Neural crest cell (in vitro differentiated cells): ENCODE measurements around the gene TDRD1. TPM values are rescaled to one million over a fixed set of nuclear protein-coding genes. Genes with fewer than 3 reads are reported as not detected.

ENCODE experiments used
- DNase-seq: peaks from one replicate; pipeline ENCODE4 v3.0.0; 2021; ENCODE audit warnings: low read depth, mixed read lengths, low spot score
- H3K27ac Mint-ChIP-seq: one replicate; pipeline ENCODE4 v1.8.0; 2021; ENCODE audit warnings: mild to moderate bottlenecking, mixed read lengths; ENCODE audit not compliant: unreplicated experiment
- H3K27me3 Mint-ChIP-seq: 2 replicates; pipeline ENCODE4 v1.8.0; 2021; ENCODE audit warnings: low read depth, mild to moderate bottlenecking, mixed read lengths
- H3K36me3 Mint-ChIP-seq: 2 replicates; pipeline ENCODE4 v1.8.0; 2021; ENCODE audit warnings: low read depth, mild to moderate bottlenecking, mixed read lengths
- H3K4me1 Mint-ChIP-seq: 2 replicates; pipeline ENCODE4 v1.8.0; 2021; ENCODE audit warnings: mixed read lengths
- H3K4me3 Mint-ChIP-seq: one replicate; pipeline ENCODE4 v1.8.0; 2021; ENCODE audit warnings: mild to moderate bottlenecking, mixed read lengths
- H3K9me3 Mint-ChIP-seq: 2 replicates; pipeline ENCODE4 v1.8.0; 2021; ENCODE audit warnings: mixed read lengths
- total RNA-seq: library from RNA; stranded (reverse); gene quantifications from 2 replicates; pipeline ENCODE4 v1.2.1, GENCODE V29; 2021
- TF ChIP-seq, protein P1 (sequence below): fragments of 200-600 bp; sonication (generic); conservative IDR thresholded peaks from 2 replicates; pipeline ENCODE4 v1.5.0; 2021; ENCODE audit warnings: antibody characterized with exemption, mild to moderate bottlenecking

The TDRD1 gene
- total RNA-seq, 1 donor from 2014 or later: not detected

DNA sequence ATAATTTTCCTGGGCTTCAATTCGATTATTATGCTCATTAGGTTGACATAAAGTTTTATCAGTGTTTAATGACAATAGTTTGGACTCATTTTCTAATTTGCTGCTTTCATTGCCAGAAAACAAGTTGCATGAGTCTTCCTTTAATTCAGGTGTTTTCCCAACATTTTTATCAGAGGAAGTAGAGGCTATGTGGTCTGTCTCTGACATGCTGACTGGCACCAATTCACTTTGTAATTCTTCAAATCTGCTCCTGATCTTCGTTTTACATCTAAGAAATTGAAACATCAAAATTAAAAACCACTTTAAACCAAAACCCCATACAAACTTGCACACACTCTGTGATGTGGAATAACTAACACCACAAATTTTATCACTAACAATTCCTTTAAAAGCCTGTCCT, 16.1 kb upstream of the TDRD1 start:
- Mint-ChIP-seq H3K27ac (no peak overlapping the region), H3K9me3 (no peaks in the 10 kb centered on the region)
- DNase-seq: no peak

DNA sequence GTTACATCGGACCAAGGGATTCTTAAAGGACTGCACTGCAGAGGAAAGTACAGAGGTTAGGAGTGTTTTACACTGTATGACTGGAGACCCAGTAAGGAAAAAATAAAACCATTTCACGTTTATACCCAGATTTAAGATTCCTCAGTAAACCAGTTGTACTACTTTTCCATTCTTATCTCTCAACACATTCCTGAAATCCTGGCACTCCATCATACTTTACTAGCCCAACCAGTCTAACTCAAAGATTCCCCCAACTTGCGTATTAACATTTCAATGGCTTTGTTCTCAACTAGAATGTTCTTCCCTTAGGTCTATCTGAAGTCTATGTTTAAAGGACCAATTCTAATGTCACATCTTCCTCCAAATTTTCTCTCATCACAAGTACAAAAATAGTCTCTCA, 13.1 kb upstream of the TDRD1 start:
- peaks cover 7% of the 10 kb centered on the region for H3K9me3 Mint-ChIP-seq
- H3K27me3 Mint-ChIP-seq: no peaks in the 10 kb centered on the region
- no peak for DNase-seq
- H3K4me1 Mint-ChIP-seq: peaks cover 11% of the 10 kb centered on the region
- TF ChIP-seq, protein P1, sequence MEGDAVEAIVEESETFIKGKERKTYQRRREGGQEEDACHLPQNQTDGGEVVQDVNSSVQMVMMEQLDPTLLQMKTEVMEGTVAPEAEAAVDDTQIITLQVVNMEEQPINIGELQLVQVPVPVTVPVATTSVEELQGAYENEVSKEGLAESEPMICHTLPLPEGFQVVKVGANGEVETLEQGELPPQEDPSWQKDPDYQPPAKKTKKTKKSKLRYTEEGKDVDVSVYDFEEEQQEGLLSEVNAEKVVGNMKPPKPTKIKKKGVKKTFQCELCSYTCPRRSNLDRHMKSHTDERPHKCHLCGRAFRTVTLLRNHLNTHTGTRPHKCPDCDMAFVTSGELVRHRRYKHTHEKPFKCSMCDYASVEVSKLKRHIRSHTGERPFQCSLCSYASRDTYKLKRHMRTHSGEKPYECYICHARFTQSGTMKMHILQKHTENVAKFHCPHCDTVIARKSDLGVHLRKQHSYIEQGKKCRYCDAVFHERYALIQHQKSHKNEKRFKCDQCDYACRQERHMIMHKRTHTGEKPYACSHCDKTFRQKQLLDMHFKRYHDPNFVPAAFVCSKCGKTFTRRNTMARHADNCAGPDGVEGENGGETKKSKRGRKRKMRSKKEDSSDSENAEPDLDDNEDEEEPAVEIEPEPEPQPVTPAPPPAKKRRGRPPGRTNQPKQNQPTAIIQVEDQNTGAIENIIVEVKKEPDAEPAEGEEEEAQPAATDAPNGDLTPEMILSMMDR: no peak
- H3K27ac Mint-ChIP-seq: no peak overlapping the region
- H3K4me3 Mint-ChIP-seq: no peak overlapping the region
- peaks cover 21% of the 10 kb centered on the region for H3K36me3 Mint-ChIP-seq

More for the DNA sequence above, 16.1 kb upstream of the TDRD1 start:
- TF ChIP-seq, protein P1: no peak
- Mint-ChIP-seq H3K4me3 (no peak overlapping the region), H3K36me3 (peaks cover 14% of the 10 kb centered on the region), H3K27me3 (no peaks in the 10 kb centered on the region), H3K4me1 (peaks cover 11% of the 10 kb centered on the region)

DNA sequence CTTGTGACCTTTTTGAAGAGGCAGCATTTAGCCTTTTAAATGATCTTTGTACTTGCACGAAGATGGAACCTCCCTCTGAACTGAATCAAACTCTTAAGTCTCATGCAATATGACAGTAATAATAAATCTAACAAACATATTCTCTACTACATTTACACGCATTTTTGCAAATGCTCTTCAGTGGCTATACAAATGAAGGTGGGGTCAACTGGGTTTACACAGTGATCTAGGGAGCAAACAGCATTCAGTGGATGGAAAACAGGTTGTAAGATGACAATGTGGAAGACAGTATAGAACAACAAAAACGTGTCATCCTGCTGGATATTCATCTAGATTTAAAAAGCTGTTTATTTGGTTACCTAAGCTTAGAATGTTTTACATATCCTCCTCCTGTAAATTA, 12.7 kb upstream of the TDRD1 start:
- no peak for DNase-seq
- TF ChIP-seq, protein P1: no peak
- H3K27me3 Mint-ChIP-seq: no peaks in the 10 kb centered on the region
- peaks cover 11% of the 10 kb centered on the region for H3K4me1 Mint-ChIP-seq
- H3K36me3 Mint-ChIP-seq: peaks cover 21% of the 10 kb centered on the region
- peaks cover 7% of the 10 kb centered on the region for H3K9me3 Mint-ChIP-seq
- no peak overlapping the region for H3K4me3 Mint-ChIP-seq
- no peak overlapping the region for H3K27ac Mint-ChIP-seq

DNA sequence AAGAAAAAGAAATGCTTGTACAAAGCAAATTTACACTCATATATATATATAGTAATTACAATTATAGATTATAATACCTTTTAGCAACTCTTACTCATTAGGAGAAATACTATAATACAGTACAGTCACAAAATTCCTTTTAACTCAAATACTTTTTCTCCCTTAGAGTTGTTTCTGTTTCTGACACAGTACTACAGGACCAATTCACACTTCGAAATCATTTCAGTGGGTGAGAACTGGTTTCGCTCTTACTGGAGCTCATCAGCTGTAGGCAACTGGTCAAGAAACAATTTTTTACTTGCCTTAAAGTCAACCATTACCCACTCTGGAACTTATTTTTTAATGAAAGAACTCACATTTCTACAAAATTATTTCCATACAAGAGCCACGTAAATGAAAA, 11.2 kb upstream of the TDRD1 start:
- H3K4me1 Mint-ChIP-seq: peaks cover 21% of the 10 kb centered on the region
- no peaks in the 10 kb centered on the region for H3K27me3 Mint-ChIP-seq
- no peak overlapping the region for H3K4me3 Mint-ChIP-seq
- H3K27ac Mint-ChIP-seq: no peak overlapping the region
- no peak for DNase-seq
- H3K36me3 Mint-ChIP-seq: peaks cover 21% of the 10 kb centered on the region
- peaks cover 7% of the 10 kb centered on the region for H3K9me3 Mint-ChIP-seq
- TF ChIP-seq, protein P1: no peak

DNA sequence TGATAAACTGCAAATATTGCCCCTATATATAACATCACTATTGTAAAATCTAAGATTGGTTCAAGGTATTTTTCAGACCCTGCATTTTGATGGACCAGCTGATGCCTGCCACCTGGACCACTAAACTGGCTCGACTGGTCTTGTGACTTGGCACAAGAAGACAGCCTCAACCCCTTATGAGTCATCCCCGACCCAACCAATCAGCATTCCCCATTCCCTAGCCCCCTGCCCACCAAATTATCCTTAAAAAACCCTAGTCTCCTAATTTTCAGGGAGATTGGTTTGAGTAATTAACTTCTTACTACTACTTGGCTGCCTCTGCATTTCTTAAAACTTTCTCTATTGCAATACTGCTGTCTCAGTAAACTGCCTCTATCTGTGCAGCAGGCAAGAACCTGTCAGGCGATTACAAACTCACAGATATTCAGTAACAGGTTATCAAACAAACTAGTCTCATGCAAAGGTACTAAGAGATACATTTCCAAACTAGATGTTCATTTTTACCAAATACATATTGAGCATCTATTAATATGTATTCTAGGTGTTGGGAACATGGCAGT, 10.6 kb upstream of the TDRD1 start:
- H3K27me3 Mint-ChIP-seq: no peaks in the 10 kb centered on the region
- peaks cover 25% of the 10 kb centered on the region for H3K4me1 Mint-ChIP-seq
- DNase-seq: no peak
- peaks cover 19% of the 10 kb centered on the region for H3K36me3 Mint-ChIP-seq
- H3K9me3 Mint-ChIP-seq: peaks cover 7% of the 10 kb centered on the region
- TF ChIP-seq, protein P1: no peak
- no peak overlapping the region for H3K27ac Mint-ChIP-seq
- peak overlapping the region; percentile 33 for H3K4me3 Mint-ChIP-seq
